ENCODE data around the gene NLRC5.
"Not testable (repeated sequence)": the region's sequence is repeated elsewhere in the genome, so short reads cannot be mapped to it uniquely, and the experiment has no call there.

DNA sequence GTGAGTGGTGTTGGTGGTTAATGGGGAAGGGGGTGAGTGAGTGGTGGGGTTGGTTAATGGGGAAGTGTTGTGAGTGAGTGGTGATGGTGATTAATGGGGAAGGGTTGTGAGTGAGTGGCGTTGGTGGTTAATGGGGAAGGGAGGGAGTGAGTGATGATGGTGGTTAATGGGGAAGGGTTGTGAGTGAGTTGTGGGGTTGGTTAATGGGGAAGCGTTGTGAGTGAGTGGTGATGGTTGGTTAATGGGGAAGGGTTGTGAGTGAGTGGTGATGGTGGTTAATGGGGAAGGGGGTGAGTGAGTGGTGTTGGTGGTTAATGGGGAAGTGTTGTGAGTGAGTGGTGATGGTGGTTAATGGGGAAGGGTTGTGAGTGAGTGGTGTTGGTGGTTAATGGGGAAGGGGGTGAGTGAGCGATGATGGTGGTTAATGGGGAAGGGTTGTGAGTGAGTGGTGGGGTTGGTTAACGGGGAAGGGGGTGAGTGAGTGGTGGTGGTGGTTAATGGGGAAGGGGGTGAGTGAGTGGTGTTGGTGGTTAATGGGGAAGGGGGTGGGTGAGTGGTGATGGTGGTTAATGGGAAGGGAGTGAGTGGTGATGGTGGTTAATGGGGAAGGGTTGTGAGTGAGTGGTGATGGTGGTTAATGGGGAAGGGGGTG is 81.8 kb downstream of the NLRC5 start:
- TF ChIP-seq POLR2A (IDR thresholded peaks at IDR 0.05; ENCODE audit: low read depth); POLR2AphosphoS5 (IDR thresholded peaks at IDR 0.05); EP300 (IDR thresholded peaks at IDR 0.05): not testable (repeated sequence)
- TF ChIP-seq, protein P1, sequence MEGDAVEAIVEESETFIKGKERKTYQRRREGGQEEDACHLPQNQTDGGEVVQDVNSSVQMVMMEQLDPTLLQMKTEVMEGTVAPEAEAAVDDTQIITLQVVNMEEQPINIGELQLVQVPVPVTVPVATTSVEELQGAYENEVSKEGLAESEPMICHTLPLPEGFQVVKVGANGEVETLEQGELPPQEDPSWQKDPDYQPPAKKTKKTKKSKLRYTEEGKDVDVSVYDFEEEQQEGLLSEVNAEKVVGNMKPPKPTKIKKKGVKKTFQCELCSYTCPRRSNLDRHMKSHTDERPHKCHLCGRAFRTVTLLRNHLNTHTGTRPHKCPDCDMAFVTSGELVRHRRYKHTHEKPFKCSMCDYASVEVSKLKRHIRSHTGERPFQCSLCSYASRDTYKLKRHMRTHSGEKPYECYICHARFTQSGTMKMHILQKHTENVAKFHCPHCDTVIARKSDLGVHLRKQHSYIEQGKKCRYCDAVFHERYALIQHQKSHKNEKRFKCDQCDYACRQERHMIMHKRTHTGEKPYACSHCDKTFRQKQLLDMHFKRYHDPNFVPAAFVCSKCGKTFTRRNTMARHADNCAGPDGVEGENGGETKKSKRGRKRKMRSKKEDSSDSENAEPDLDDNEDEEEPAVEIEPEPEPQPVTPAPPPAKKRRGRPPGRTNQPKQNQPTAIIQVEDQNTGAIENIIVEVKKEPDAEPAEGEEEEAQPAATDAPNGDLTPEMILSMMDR (IDR thresholded peaks at IDR 0.05) = not testable (repeated sequence)

All from esophagus muscularis mucosa (tissue), 4 donors.